HCT116 (cell line): Measurements from ENCODE around the gene ST7. TPM values are rescaled to one million over a fixed set of nuclear protein-coding genes. Genes with fewer than 3 reads are reported as not detected.

Experiments used
- ATAC-seq: fragments of 200-7000 bp; cut with Tn5 transposase; 2 replicates; pipeline ENCODE4 v1.9.1; 2020; ENCODE audit warnings: mild to moderate bottlenecking, moderate library complexity
- BruUV-seq: library from RNA; stranded (reverse); fragments of 400-500 nt; replicated peaks from 2 replicates; lab custom pipeline; 2021; lab: Mats Ljungman, UMichigan
- CTCF ChIA-PET: fragments of 300-600 bp; sonication (Branson Sonifier 250); formaldehyde crosslinking; loops from one replicate; lab custom pipeline; 2021; ENCODE audit warnings: antibody characterized with exemption; lab: Charles Lee
- POLR2A ChIA-PET: fragments of 300-600, 350-600 bp; sonication (Branson Sonifier 250); formaldehyde crosslinking; loops from one replicate; lab custom pipeline; 2021; ENCODE audit warnings: antibody characterized with exemption; lab: Charles Lee
- RAD21 ChIA-PET, 2 experiments: fragments of 300-600 bp; sonication (Branson Sonifier 250); formaldehyde crosslinking; loops; one replicate each; lab custom pipeline; 2023; ENCODE audit warnings: low total read pairs in 2 of 2; ENCODE audit not compliant: uncharacterized antibody in 2 of 2, unreplicated experiment in 2 of 2, low non-redundant PET in 1 of 2; lab: Charles Lee
- DNase-seq: peaks from one replicate; pipeline ENCODE4 v3.0.0-alpha.2; 2010; ENCODE audit warnings: low read depth, low spot score
- H2AFZ ChIP-seq: fragments of 200-600 bp; shearing (Covaris generic), sonication (generic); 2 replicates; pipeline ENCODE4 v1.6.1; 2017; ENCODE audit warnings: low read depth, mixed run types, mixed read lengths, antibody characterized with exemption, low read length; ENCODE audit not compliant: poor library complexity, severe bottlenecking
- H3K27ac ChIP-seq: 2 replicates; pipeline ENCODE4 v1.5.1; 2012; ENCODE audit warnings: low read depth, low read length
- H3K27me3 ChIP-seq: fragments of 200-600 bp; sonication (generic); 2 replicates; pipeline ENCODE4 v1.6.1; 2016; ENCODE audit warnings: mixed run types, low read length, mixed read lengths; ENCODE audit not compliant: insufficient read depth
- H3K36me3 ChIP-seq, 2 experiments: fragments of 200-500 bp in 1 of 2; fragments of 200-600 bp in 1 of 2; sonication (Bioruptor generic) in 1 of 2; sonication (generic) in 1 of 2; 2 replicates each; pipeline versions ENCODE4 v1.5.1 to v1.6.1; 2014 to 2016; ENCODE audit warnings: low read length in 2 of 2, inconsistent platforms in 1 of 2, mixed read lengths in 1 of 2, mixed run types in 1 of 2; ENCODE audit not compliant: insufficient read depth in 2 of 2, control insufficient read depth in 1 of 2
- H3K4me1 ChIP-seq, 2 experiments: fragments of 200-600 bp in 1 of 2; sonication (generic) in 1 of 2; 2 replicates each; pipeline versions ENCODE4 v1.5.1 to v1.6.1; 2012 to 2017; ENCODE audit warnings: low read length in 2 of 2, inconsistent platforms in 1 of 2, mild to moderate bottlenecking in 1 of 2, mixed read lengths in 1 of 2, mixed run types in 1 of 2, moderate library complexity in 1 of 2; ENCODE audit not compliant: insufficient read depth in 2 of 2, control insufficient read depth in 1 of 2
- H3K4me2 ChIP-seq: fragments of 200-600 bp; sonication (generic); 2 replicates; pipeline ENCODE4 v1.6.1; 2017; ENCODE audit warnings: mixed run types, low read length, mixed read lengths
- H3K4me3 ChIP-seq, 2 experiments: fragments of 200-600 bp in 1 of 2; sonication (generic) in 1 of 2; replicated peaks in 1 of 2; 2 replicates each; pipeline ENCODE4 v1.5.1; 2011 to 2016; ENCODE audit warnings: low read length in 2 of 2, control low read depth in 1 of 2, low read depth in 1 of 2, mild to moderate bottlenecking in 1 of 2, mixed read lengths in 1 of 2, mixed run types in 1 of 2
- H3K79me2 ChIP-seq: fragments of 200-600 bp; sonication (generic); 2 replicates; pipeline ENCODE4 v1.6.1; 2017; ENCODE audit warnings: mild to moderate bottlenecking, mixed run types, low read length, moderate library complexity, mixed read lengths; ENCODE audit not compliant: insufficient read depth
- H3K9ac ChIP-seq: fragments of 200-600 bp; sonication (generic); 2 replicates; pipeline ENCODE4 v1.6.1; 2016; ENCODE audit warnings: low read length, mixed read lengths
- H3K9me2 ChIP-seq: fragments of 200-600 bp; sonication (generic), shearing (Covaris generic); 2 replicates; pipeline ENCODE4 v1.6.1; 2017; ENCODE audit warnings: mixed run types, mild to moderate bottlenecking, moderate library complexity; ENCODE audit not compliant: insufficient read depth
- H3K9me3 ChIP-seq, 2 experiments: fragments of 200-500 bp in 1 of 2; fragments of 200-600 bp in 1 of 2; sonication (Bioruptor generic) in 1 of 2; sonication (generic) in 1 of 2; 2 replicates each; pipeline ENCODE4 v1.6.1; 2014 to 2017; ENCODE audit warnings: low read length in 2 of 2, mixed read lengths in 2 of 2, inconsistent platforms in 1 of 2, low read depth in 1 of 2, mild to moderate bottlenecking in 1 of 2, mixed run types in 1 of 2, moderate library complexity in 1 of 2; ENCODE audit not compliant: control insufficient read depth in 1 of 2, insufficient read depth in 1 of 2
- H4K20me1 ChIP-seq: fragments of 200-600 bp; sonication (generic), shearing (Covaris generic); 2 replicates; pipeline ENCODE4 v1.6.1; 2017; ENCODE audit warnings: mixed run types, mild to moderate bottlenecking, moderate library complexity; ENCODE audit not compliant: insufficient read depth
- CBX3 ChIP-seq: IDR thresholded peaks from 2 replicates; pipeline ENCODE4 v1.6.1; 2012; ENCODE audit warnings: low read depth
- CEBPB ChIP-seq: IDR thresholded peaks from 2 replicates; pipeline ENCODE4 v1.6.1; 2012; ENCODE audit warnings: low read depth
- EGR1 ChIP-seq: IDR thresholded peaks from 2 replicates; pipeline ENCODE4 v1.6.1; 2012; ENCODE audit warnings: low read depth
- ELF1 ChIP-seq: IDR thresholded peaks from 2 replicates; pipeline ENCODE4 v1.6.1; 2012; ENCODE audit warnings: low read depth, borderline replicate concordance
- EZH2 ChIP-seq: fragments of 200-600 bp; sonication (generic); IDR thresholded peaks from 2 replicates; pipeline ENCODE4 v1.6.1; 2017; ENCODE audit warnings: antibody characterized with exemption, mixed run types
- EZH2phosphoT487 ChIP-seq: fragments of 200-600 bp; IDR thresholded peaks from 2 replicates; pipeline ENCODE4 v1.6.1; 2018; ENCODE audit warnings: antibody characterized with exemption, borderline replicate concordance
- RAD21 ChIP-seq: IDR thresholded peaks from 2 replicates; pipeline ENCODE4 v1.6.1; 2012; ENCODE audit warnings: low read depth, mild to moderate bottlenecking
- SIN3A ChIP-seq: IDR thresholded peaks from 2 replicates; pipeline ENCODE4 v1.6.1; 2012; ENCODE audit warnings: low read depth
- SP1 ChIP-seq: IDR thresholded peaks from 2 replicates; pipeline ENCODE4 v1.6.1; 2012; ENCODE audit warnings: low read depth
- SRF ChIP-seq: IDR thresholded peaks from 2 replicates; pipeline ENCODE4 v1.6.1; 2012; ENCODE audit warnings: low read depth
- TCF7L2 ChIP-seq: IDR thresholded peaks from 2 replicates; pipeline ENCODE4 v1.7.0; 2011; ENCODE audit warnings: borderline replicate concordance, inconsistent platforms; ENCODE audit not compliant: insufficient read depth, insufficient read length; ENCODE audit errors: extremely low read depth
- ZFX ChIP-seq: fragments of 450-650 bp; IDR thresholded peaks from 2 replicates; pipeline ENCODE4 v1.6.1; 2017
- ZNF274 ChIP-seq: fragments of 200-500 bp; sonication (Bioruptor generic); IDR thresholded peaks from 2 replicates; pipeline ENCODE4 v1.6.1; 2014; ENCODE audit warnings: mild to moderate bottlenecking, low read depth, low read length, inconsistent platforms
- intact Hi-C: fragments of 100-400 bp; cut with micrococcal nuclease; formaldehyde crosslinking; loops from 2 replicates; pipeline ENCODE4 v1.10.0; 2022
- total RNA-seq: library from RNA; stranded (reverse); gene quantifications from one replicate; pipeline ENCODE4 v1.2.1, GENCODE V29; 2021; ENCODE audit not compliant: unreplicated experiment
- TF ChIP-seq, protein P1 (sequence below): IDR thresholded peaks from 2 replicates; pipeline ENCODE4 v1.6.1; 2012
- TF ChIP-seq, protein P2 (sequence below): IDR thresholded peaks from 2 replicates; pipeline ENCODE4 v1.6.1; 2011; ENCODE audit warnings: mild to moderate bottlenecking, low read length, moderate library complexity; ENCODE audit not compliant: insufficient replicate concordance; ENCODE audit errors: extremely low read depth
- TF ChIP-seq, protein P3 (sequence below): IDR thresholded peaks from 2 replicates; pipeline ENCODE4 v1.6.1; 2012; ENCODE audit warnings: low read depth

Gene ST7
- total RNA-seq, 1 experiment from 2014 or later, result 12.6 TPM

DNA sequence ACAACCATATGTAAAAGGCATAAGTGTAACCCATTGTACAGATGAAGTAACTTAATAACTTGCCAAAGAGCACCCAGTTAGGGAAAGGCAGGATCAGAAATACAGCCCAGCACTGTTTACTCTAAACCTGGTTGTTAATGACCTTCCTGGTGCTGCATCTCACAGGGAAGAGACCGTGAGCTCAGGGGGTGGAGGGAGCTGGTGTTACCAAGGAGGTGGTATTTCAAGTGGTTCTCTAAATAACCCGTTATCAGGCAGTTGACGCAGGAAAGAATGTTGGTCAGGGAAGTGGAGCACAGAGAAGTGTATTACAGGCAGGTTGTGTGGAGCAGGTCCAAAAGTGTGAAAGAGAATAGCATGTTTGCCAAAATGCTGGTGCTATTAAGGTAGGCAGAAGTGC is 4.4 kb upstream of the ST7 start:
- no peaks in the 10 kb centered on the region; the same call in 1 of the 2 replicates for H3K79me2 ChIP-seq
- intact Hi-C loops, result no loop called here
- no peak for TF ChIP-seq ELF1
- no peak for TF ChIP-seq ZNF274
- no peak for TF ChIP-seq SP1
- TF ChIP-seq, protein P1, sequence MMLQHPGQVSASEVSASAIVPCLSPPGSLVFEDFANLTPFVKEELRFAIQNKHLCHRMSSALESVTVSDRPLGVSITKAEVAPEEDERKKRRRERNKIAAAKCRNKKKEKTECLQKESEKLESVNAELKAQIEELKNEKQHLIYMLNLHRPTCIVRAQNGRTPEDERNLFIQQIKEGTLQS, result no peak
- no peak for TF ChIP-seq ZFX
- TF ChIP-seq CBX3, result no peak
- TF ChIP-seq SIN3A, result no peak
- TF ChIP-seq TCF7L2, result no peak
- TF ChIP-seq SRF, result no peak
- TF ChIP-seq EZH2, result no peak
- TF ChIP-seq, protein P2, sequence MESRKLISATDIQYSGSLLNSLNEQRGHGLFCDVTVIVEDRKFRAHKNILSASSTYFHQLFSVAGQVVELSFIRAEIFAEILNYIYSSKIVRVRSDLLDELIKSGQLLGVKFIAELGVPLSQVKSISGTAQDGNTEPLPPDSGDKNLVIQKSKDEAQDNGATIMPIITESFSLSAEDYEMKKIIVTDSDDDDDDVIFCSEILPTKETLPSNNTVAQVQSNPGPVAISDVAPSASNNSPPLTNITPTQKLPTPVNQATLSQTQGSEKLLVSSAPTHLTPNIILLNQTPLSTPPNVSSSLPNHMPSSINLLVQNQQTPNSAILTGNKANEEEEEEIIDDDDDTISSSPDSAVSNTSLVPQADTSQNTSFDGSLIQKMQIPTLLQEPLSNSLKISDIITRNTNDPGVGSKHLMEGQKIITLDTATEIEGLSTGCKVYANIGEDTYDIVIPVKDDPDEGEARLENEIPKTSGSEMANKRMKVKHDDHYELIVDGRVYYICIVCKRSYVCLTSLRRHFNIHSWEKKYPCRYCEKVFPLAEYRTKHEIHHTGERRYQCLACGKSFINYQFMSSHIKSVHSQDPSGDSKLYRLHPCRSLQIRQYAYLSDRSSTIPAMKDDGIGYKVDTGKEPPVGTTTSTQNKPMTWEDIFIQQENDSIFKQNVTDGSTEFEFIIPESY, result no peak
- no peak for TF ChIP-seq EGR1
- TF ChIP-seq, protein P3, sequence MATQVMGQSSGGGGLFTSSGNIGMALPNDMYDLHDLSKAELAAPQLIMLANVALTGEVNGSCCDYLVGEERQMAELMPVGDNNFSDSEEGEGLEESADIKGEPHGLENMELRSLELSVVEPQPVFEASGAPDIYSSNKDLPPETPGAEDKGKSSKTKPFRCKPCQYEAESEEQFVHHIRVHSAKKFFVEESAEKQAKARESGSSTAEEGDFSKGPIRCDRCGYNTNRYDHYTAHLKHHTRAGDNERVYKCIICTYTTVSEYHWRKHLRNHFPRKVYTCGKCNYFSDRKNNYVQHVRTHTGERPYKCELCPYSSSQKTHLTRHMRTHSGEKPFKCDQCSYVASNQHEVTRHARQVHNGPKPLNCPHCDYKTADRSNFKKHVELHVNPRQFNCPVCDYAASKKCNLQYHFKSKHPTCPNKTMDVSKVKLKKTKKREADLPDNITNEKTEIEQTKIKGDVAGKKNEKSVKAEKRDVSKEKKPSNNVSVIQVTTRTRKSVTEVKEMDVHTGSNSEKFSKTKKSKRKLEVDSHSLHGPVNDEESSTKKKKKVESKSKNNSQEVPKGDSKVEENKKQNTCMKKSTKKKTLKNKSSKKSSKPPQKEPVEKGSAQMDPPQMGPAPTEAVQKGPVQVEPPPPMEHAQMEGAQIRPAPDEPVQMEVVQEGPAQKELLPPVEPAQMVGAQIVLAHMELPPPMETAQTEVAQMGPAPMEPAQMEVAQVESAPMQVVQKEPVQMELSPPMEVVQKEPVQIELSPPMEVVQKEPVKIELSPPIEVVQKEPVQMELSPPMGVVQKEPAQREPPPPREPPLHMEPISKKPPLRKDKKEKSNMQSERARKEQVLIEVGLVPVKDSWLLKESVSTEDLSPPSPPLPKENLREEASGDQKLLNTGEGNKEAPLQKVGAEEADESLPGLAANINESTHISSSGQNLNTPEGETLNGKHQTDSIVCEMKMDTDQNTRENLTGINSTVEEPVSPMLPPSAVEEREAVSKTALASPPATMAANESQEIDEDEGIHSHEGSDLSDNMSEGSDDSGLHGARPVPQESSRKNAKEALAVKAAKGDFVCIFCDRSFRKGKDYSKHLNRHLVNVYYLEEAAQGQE, result no peak
- no peak for TF ChIP-seq CEBPB
- no peak for TF ChIP-seq RAD21
- no peak for TF ChIP-seq EZH2phosphoT487
- ATAC-seq (no peak), DNase-seq (no peak)
- H4K20me1 ChIP-seq, result no peaks in the 10 kb centered on the region
- no peak overlapping the region for H3K4me2 ChIP-seq
- H3K9me3 ChIP-seq, result no peaks in the 10 kb centered on the region
- RAD21 ChIA-PET, result no interaction called here
- POLR2A ChIA-PET, result no interaction called here
- H3K27me3 ChIP-seq, result no peaks in the 10 kb centered on the region
- H3K9ac ChIP-seq, result no peak overlapping the region
- no peak overlapping the region for H3K4me3 ChIP-seq
- no TSS peak for BruUV-seq
- H2AFZ ChIP-seq, result no peak overlapping the region
- H3K36me3 ChIP-seq, result no peaks in the 10 kb centered on the region
- H3K9me2 ChIP-seq, result no peaks in the 10 kb centered on the region
- H3K27ac ChIP-seq, result no peak overlapping the region
- H3K4me1 ChIP-seq, result peaks cover 7 to 20% of the 10 kb centered on the region in 2 experiments
- CTCF ChIA-PET, result no interaction called here
